Stomach (tissue), 4 donors: ENCODE results near the gene HECTD4.

Source experiments
- CTCF ChIP-seq, 7 experiments: fragments of 450-650 bp in 4 of 7; fragments of 200-600 bp in 3 of 7; sonication (generic) in 3 of 7; IDR thresholded peaks; one replicate each; pipeline ENCODE4 v1.5.1; 2016 to 2019; ENCODE audit warnings: antibody characterized with exemption in 7 of 7, control low read depth in 2 of 7, mild to moderate bottlenecking in 1 of 7
- POLR2A ChIP-seq, 4 donors: fragments of 450-650 bp; IDR thresholded peaks; one replicate each; pipeline ENCODE4 v1.6.1; 2016; ENCODE audit warnings: antibody characterized with exemption in 4 of 4, control low read depth in 2 of 4, mild to moderate bottlenecking in 1 of 4, moderate library complexity in 1 of 4
- POLR2AphosphoS5 ChIP-seq, 3 donors: sonication (generic); formaldehyde crosslinking; IDR thresholded peaks; one replicate each; pipeline ENCODE4 v1.6.1; 2016; ENCODE audit warnings: antibody characterized with exemption in 3 of 3

- TF ChIP-seq CTCF (IDR thresholded peaks at IDR 0.05) (no peak), POLR2A (IDR thresholded peaks at IDR 0.05) (no peak), POLR2AphosphoS5 (IDR thresholded peaks at IDR 0.05) (no peak)
Measured at GRCh38 chr12:112234303-112234702, 147.9 kb downstream of the HECTD4 start.
